ENCODE measurements around the gene GLT6D1.

GLT6D1 gene

GRCh38 chr9:135609366-135609955, 29.9 kb downstream of the GLT6D1 start:
- in situ Hi-C loops (cut with MboI; ENCODE audit: low sequenced_read_pairs): no loop called here

GRCh38 chr9:135608999-135609317, 30.4 kb downstream of the GLT6D1 start:
- in situ Hi-C loops (cut with MboI; ENCODE audit: low sequenced_read_pairs): no loop called here

GRCh38 chr9:135608294-135608998, 30.9 kb downstream of the GLT6D1 start:
- in situ Hi-C loops (cut with MboI; ENCODE audit: low sequenced_read_pairs): no loop called here

- in situ Hi-C loops (cut with MboI; ENCODE audit: low sequenced_read_pairs): no loop called here
Measured at GRCh38 chr9:135607401-135608293, 31.7 kb downstream of the GLT6D1 start.

- in situ Hi-C loops (cut with MboI; ENCODE audit: low sequenced_read_pairs): no loop called here
Measured at GRCh38 chr9:135606885-135607259, 32.5 kb downstream of the GLT6D1 start.

GRCh38 chr9:135605238-135605781, 34.0 kb downstream of the GLT6D1 start:
- in situ Hi-C loops (cut with MboI; ENCODE audit: low sequenced_read_pairs): no loop called here

GRCh38 chr9:135604437-135605237, 34.7 kb downstream of the GLT6D1 start:
- in situ Hi-C loops (cut with MboI; ENCODE audit: low sequenced_read_pairs): no loop called here

- in situ Hi-C loops (cut with MboI; ENCODE audit: low sequenced_read_pairs): no loop called here
Measured at GRCh38 chr9:135602789-135603481, 36.4 kb downstream of the GLT6D1 start.

GRCh38 chr9:135601988-135602387, 37.4 kb downstream of the GLT6D1 start:
- in situ Hi-C loops (cut with MboI; ENCODE audit: low sequenced_read_pairs): no loop called here

GRCh38 chr9:135600296-135600817, 39.0 kb downstream of the GLT6D1 start:
- in situ Hi-C loops (cut with MboI; ENCODE audit: low sequenced_read_pairs): no loop called here

GRCh38 chr9:135596211-135596610, 43.1 kb downstream of the GLT6D1 start:
- in situ Hi-C loops (cut with MboI; ENCODE audit: low sequenced_read_pairs): no loop called here

GRCh38 chr9:135592625-135593024, 46.7 kb downstream of the GLT6D1 start:
- in situ Hi-C loops (cut with MboI; ENCODE audit: low sequenced_read_pairs): no loop called here

GRCh38 chr9:135592331-135592590, 47.1 kb downstream of the GLT6D1 start:
- in situ Hi-C loops (cut with MboI; ENCODE audit: low sequenced_read_pairs): no loop called here

GRCh38 chr9:135591506-135592330, 47.6 kb downstream of the GLT6D1 start:
- in situ Hi-C loops (cut with MboI; ENCODE audit: low sequenced_read_pairs): no loop called here

- in situ Hi-C loops (cut with MboI; ENCODE audit: low sequenced_read_pairs): no loop called here
Measured at GRCh38 chr9:135590486-135591079, 48.8 kb downstream of the GLT6D1 start.

GRCh38 chr9:135589596-135590485, 49.5 kb downstream of the GLT6D1 start:
- in situ Hi-C loops (cut with MboI; ENCODE audit: low sequenced_read_pairs): no loop called here

- in situ Hi-C loops (cut with MboI; ENCODE audit: low sequenced_read_pairs): no loop called here
Measured at GRCh38 chr9:135588886-135589595, 50.3 kb downstream of the GLT6D1 start.

Data from HL-60/S4 treated with retinoic acid at 250 ng/mL for 4 days and 3 days (cell line).